Measurements from ENCODE around the gene ENTPD5. TPM values are rescaled to one million over a fixed set of nuclear protein-coding genes. Genes with fewer than 3 reads are reported as not detected.

The ENTPD5 gene
- total RNA-seq, 1 experiment from 2014 or later, result 6.8 TPM

DNA sequence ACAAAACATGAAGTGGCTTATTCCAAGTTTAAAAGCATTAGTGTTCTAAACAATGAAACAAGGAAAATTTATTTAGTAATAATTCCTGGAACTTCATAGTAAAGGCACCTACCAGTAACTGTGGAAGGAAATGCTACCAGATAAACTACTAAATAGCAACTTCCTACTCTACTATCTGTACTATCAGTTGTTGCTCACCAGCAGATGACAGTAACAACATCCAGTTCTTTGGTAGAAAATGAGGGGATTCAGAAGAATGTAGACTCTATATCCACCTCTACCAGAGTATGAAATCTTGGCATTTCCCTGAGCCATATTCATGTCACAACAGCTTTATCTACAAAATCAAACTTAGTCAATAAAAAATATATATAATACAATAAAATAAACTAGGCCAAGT, 3.1 kb downstream of the ENTPD5 start:
- peaks cover 11% of the 10 kb centered on the region for H3K23me2 ChIP-seq (ENCODE audit: insufficient read length, low read depth, low read length, poor library complexity, severe bottlenecking)
- no peak overlapping the region for H2BK5ac ChIP-seq (ENCODE audit: insufficient read length, low read length)
- Mint-ChIP-seq H3K36me3 (ENCODE audit: insufficient read depth in 1 of 3, low read depth in 3 of 3) (peaks cover 0 to 8% (median 0%) of the 10 kb centered on the region in 3 experiments; a peak in 2 of 7 replicates), H3K27ac (no peak overlapping the region), H3K9me3 (no peaks in the 10 kb centered on the region), H3K4me1 (peaks cover 9 to 10% of the 10 kb centered on the region in 2 experiments), H3K27me3 (ENCODE audit: low read depth) (no peaks in the 10 kb centered on the region; the same call in 1 of the 2 replicates), H3K4me3 (no peak overlapping the region)
- H3K18ac ChIP-seq (ENCODE audit: insufficient read length, low read depth, low read length), result no peak overlapping the region
- no peak overlapping the region for H3K56ac ChIP-seq (ENCODE audit: insufficient read length, low read depth, low read length)
- no peak overlapping the region for H4K5ac ChIP-seq (ENCODE audit: insufficient read length, low read depth, low read length)
- H2BK15ac ChIP-seq (ENCODE audit: low read depth, low read length), result no peak overlapping the region
- no peaks in the 10 kb centered on the region for H3K79me2 ChIP-seq (ENCODE audit: insufficient read depth, low read length)
- no peak overlapping the region for H3K27ac ChIP-seq (ENCODE audit: insufficient read length, low read depth, low read length)
- H4K20me1 ChIP-seq (ENCODE audit: control insufficient read depth, insufficient read depth, insufficient read length), result no peaks in the 10 kb centered on the region
- no peak overlapping the region for H3K4ac ChIP-seq (ENCODE audit: low read depth, low read length)
- H3K9me3 ChIP-seq (ENCODE audit: control insufficient read depth, low read depth, low read length), result no peaks in the 10 kb centered on the region
- no peaks in the 10 kb centered on the region for H3K27me3 ChIP-seq (ENCODE audit: insufficient read depth, low read length)
- H3K14ac ChIP-seq (ENCODE audit: insufficient read depth, low read length), result no peak overlapping the region
- TF ChIP-seq, protein P1, sequence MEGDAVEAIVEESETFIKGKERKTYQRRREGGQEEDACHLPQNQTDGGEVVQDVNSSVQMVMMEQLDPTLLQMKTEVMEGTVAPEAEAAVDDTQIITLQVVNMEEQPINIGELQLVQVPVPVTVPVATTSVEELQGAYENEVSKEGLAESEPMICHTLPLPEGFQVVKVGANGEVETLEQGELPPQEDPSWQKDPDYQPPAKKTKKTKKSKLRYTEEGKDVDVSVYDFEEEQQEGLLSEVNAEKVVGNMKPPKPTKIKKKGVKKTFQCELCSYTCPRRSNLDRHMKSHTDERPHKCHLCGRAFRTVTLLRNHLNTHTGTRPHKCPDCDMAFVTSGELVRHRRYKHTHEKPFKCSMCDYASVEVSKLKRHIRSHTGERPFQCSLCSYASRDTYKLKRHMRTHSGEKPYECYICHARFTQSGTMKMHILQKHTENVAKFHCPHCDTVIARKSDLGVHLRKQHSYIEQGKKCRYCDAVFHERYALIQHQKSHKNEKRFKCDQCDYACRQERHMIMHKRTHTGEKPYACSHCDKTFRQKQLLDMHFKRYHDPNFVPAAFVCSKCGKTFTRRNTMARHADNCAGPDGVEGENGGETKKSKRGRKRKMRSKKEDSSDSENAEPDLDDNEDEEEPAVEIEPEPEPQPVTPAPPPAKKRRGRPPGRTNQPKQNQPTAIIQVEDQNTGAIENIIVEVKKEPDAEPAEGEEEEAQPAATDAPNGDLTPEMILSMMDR (conservative IDR thresholded peaks at IDR 0.05), result no peak
- H2BK120ac ChIP-seq (ENCODE audit: low read depth, low read length, poor library complexity, severe bottlenecking), result no peak overlapping the region
- no peak overlapping the region for H2BK12ac ChIP-seq (ENCODE audit: insufficient read length, low read depth, low read length)
- H2BK20ac ChIP-seq (ENCODE audit: low read depth, low read length, poor library complexity, severe bottlenecking), result no peak overlapping the region
- no peak overlapping the region for H3K4me2 ChIP-seq (ENCODE audit: insufficient read depth, insufficient read length, low read length)
- H3K23ac ChIP-seq (ENCODE audit: insufficient read length, low read depth, low read length), result no peak overlapping the region
- no peaks in the 10 kb centered on the region for H3K79me1 ChIP-seq (ENCODE audit: insufficient read depth, low read depth, low read length, poor library complexity, severe bottlenecking)
- H4K8ac ChIP-seq (replicated peaks; ENCODE audit: insufficient read length, low read depth, low read length), result no peak overlapping the region
- H4K91ac ChIP-seq (ENCODE audit: insufficient read length, low read depth, low read length), result no peak overlapping the region
- H3K4me1 ChIP-seq (ENCODE audit: insufficient read depth, low read length), result no peaks in the 10 kb centered on the region
- H2AK5ac ChIP-seq (ENCODE audit: insufficient read length, low read length), result no peak overlapping the region
- no peak overlapping the region for H3K9ac ChIP-seq (ENCODE audit: extremely low read depth, insufficient read length, low read length)
- no peak overlapping the region for H3T11ph ChIP-seq (ENCODE audit: low read length)
- H2AFZ ChIP-seq (ENCODE audit: low read length), result no peak overlapping the region
- DNase-seq, result no peak
